CD4-positive, alpha-beta T cell treated with Interleukin-10 for 1 hour (primary cell): Measurements from ENCODE around the gene VPS4B.

Experiments used
- DNase-seq: peaks from one replicate; pipeline ENCODE4 v3.0.0-alpha.2; 2020

VPS4B gene

DNA sequence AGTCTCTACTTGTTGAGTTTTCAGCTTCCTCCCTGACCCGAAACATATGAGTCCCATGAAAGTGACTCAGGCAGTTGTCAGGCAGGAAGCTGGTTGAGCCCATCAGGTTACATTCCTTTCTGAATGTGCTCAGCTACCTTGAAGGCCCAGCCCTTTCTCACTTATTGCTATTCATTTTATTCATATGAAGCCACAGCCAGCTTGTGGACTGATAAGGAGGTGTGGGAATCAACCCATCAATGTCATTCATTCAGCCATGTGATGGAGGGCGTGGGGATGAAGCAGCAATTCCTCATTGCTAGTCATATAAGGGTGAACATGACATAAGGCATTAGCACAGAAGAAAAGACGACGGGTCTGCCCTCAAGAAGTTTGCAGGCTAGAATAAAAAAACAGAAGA, 5.3 kb upstream of the VPS4B start:
- DNase-seq: no peak

DNA sequence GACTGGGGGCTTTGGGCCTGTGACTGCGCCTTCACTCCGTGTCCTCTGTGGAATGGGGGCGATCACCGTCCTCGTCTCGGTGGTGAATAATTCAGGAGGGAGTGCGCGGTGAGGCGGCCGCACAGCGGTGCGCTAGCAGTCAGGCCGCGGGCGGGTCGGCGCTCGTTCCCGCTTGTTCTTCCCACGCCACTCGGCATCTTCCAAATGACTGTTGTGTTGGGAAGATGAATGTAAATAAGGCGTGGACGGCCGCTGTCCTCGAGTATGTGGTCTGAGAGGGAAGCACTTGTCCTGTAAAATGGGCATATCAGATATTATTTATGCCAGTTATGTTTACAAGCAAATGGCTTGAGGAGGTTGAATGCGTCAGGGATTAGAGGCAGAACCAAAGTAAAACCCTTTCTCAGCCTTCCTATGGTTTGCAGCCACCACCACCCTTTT, 608 bp upstream of the VPS4B start:
- no peak for DNase-seq

DNA sequence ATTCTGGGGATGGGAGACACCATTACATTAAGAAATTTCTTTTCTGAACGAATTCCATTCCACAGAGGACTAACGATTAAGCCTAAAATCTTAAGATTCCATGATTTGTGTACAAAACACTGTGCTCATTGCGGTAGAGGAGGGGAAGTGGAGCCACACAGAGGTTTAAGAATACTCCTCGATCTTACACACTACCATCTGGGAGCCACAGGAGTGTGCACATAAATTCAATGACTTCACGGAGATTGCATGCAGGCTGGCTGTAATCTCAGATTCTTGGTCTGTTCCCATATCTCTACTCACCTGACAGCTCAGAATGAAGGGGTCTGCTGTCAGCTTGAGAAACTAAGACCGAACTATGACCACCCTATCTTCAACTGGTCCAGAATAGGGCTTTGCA, 762 bp downstream of the VPS4B start:
- DNase-seq: no peak

DNA sequence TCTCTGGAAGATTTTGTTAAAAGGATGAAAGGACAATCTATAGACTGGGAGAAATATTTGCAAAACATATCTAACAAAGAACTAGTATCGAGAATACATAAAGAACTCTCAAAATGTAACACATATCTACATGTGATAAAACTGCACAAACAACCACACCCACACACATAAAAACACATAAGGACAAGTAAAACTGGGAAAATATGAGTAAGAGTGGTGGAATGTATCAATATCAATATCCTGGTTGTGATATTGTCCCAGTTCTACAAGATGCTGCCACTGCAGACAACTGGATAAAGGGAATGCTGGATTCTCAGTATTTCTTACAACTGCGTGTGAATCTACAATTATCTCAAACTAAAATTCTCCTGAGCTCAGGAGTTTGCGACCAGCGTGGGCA, 9.3 kb downstream of the VPS4B start:
- DNase-seq: no peak

DNA sequence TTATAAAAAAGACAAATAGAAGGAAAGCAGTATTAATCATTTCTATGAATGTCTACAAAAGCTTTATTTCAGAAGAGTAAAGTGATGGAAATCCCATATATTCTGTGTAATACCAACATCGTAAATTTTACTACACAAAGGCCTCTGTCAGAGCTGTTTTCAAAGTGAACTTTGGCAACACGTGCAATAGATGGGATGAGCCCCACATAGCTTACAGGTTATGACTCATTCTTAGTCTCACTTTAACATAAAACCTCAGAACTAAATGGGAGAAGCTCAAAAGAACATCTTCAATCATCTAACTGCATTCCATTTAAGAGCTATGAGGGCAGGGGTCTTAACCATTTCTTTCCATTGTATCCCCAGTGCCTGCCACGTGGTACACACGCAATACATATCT, 11.5 kb downstream of the VPS4B start:
- no peak for DNase-seq

DNA sequence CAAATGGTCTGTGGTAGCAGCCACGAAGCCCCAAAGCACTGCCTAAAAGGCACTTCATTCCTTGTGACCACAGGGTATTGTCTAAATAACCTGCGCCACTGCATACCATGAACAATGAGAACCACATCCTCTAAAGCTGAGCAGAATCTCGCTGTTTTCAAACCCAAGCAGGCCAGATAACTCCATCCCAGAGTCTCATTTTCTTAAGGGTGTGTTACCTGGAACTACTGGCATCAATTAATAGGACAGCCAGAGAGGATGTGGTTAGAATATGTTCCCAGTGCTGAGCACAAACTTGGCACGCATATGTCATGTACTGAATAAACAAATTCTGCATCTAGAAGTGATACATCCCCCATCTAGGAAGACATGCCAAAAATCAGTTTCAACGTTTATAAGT, 13.0 kb downstream of the VPS4B start:
- peak; percentile 15 for DNase-seq

DNA sequence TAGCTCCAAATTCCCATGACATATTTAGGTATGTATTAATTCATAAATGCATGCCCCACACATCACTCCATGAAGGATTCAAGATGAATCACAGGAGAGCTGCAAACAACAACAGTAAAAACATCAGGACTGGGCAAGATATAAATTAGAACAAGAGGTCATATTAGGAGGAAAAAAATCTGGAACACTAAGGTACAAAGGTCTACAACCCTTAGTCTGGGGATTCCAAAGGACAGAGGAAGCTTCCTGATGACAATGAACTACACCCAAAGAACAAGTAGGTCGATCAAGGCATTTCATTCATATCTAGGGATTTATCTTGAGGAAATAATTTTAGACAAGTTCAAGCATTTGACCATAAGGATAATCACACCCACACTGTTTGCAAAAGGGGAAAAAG, 14.5 kb downstream of the VPS4B start:
- DNase-seq: no peak

DNA sequence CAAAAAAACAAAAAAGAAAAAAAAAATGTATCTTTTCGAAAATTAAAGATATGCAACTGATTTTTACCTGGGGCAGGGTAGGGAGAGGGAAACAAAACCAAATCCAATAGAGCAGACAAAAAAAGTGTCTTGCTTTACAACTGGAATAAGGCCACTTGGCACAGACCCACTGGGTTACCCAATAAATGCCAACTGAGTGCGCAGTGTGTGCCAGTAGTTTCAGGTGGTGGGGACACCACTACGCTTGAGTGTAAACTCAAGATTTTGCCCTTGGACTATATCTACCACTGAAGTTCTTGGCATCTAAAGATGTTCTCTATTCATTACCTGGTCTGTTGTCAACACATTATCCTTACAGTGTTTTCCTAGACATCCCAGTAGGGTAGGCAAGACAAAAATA, 16.3 kb downstream of the VPS4B start:
- no peak for DNase-seq

DNA sequence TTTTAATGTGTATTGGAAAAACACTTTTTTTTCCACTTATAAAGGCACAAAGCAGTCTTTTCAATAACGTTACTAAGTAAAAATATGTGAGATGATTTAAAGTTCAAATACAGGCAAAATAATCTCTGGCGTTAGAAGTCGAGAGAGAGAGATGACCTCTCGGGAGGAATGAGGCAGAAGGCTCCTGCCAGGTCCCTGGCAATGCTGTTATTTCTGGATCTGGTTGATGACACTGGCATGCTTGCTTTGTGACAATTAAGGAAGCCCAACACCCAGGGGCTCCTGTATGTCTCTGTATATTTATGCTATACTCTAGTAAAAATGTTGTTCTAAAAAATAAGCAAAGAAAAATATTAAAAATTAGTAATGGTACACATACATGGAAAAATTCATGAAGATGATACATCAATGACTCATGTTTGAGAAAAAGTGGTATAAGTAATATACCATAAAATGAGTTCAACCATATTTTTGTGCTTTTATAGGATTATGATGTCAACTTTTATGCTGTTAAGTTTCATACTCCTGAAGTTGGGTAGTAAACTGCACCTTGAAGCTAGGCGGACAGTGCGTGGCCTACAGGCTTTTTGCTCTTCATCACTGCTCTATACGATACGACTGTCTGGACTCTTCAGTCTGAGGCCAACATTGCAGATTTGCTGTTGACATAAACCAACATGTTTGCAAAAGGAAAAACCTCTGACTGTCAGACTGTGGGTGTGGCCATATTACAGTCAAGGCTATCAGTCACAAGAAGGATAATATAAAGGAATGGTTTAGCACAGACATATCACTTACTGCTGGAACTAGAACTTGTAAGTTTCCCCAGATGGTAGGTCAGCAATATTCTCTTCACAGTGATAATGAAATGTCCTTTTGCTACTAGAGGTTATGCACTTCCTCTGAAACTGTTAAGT, 19.8 kb downstream of the VPS4B start:
- no peak for DNase-seq

DNA sequence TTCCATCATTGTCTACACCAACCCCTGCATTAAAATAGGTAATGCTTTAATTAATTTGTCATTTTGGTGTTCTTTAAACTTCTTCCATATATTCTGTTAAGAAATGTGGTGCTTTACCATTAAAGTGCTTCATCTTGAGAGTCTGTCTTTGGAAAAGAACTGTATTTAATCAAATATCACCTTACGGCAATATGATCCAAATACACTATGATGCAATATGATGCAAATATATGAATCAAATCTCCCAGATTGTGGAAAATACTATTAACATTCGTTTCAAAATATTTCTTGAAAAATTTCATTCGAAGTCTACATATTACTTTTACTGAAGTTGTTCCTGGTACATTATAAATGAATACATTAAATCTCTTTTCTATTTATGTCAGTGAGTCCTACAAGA, 23.0 kb downstream of the VPS4B start:
- no peak for DNase-seq

DNA sequence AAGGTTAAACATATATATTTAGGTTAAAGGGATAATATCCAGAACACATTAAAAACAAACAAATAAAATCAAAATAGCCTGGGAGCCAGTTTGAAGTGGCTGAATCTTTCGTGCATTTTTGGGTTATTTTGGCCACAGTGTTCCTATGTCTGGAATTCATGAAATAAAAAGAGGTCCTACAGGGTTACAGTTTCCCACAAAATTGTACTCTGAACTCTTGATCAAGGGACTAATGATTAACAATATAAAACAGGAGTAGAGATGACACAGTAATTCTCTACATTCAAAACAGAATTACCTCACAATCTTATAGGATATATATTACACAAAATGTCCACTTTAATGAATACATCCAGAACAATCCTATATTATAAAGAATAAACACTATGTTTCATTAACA, 24.9 kb downstream of the VPS4B start:
- DNase-seq: no peak

DNA sequence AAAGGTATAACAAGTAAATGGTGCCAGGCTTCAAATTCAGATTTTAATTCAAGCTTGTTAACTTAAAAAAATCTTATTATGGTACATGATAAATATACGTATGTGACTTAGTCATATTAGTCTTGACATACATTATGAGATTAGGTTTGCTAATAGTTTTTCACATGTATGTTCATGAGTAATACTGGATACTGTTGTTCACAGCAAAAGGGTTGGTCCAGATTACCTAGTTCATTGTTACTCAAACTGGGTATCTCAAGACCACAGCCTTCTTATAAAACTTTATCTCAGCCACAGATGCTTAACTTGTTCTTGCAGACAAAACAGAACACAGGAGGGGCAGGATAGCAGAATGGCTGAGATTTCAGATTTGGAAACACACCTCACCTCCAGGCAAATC, 26.8 kb downstream of the VPS4B start:
- no peak for DNase-seq

DNA sequence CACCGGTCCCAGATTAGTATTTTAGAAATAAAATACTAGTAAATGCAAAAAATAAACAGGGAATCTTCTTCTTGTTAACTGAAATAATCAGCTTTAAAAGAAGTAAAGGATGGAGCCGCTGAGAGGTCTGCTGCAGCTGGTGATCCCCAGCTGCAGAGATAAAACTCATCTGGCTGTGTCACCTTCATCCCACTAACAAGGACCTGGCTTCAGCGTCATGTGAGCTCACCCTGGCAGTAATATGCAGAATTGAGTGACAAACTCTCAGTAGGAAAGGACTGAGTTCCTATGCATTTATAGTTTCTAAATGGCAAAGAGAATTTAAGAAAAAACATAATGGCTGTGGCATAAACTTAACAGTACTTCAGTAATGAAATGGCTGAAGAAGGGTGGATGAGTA, 27.3 kb downstream of the VPS4B start:
- no peak for DNase-seq

DNA sequence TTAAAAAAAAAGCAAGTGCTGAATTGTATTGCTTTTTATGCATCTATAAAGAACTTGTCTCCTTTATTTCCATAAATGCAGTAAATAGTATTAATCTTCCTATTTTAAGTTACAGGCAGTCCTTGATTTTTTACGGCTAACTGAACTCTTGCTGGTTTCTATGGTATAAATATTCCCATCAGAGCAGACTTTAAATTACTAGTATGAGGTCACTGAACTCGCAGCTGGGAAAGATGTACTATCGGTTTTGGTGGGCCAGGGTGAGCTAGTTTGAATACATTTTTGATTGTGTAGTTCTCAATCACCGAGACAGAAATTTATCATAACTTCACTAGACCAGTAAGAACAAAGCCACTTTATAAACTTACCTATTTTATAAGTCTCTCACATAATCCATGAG, 34.4 kb downstream of the VPS4B start:
- DNase-seq: no peak

DNA sequence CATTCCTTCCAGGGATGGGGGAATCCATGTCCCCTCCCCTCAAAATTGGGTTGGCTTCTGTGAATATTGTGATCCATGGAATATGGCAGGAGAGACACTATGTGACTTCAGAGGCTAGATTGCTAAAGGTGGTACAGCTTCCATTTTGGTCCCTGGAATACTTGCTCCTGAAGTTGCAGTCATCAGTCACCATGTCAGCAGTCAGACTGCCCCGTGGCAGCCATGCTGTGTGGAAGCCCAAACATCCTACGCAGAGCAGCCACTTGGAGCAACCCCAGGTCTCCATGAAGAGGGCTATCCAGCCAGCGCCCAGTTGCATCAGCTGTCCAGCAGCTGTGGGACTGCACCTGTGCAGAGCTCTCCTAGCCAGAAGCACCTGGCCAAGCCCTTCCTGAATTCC, 39.4 kb downstream of the VPS4B start:
- no peak for DNase-seq

DNA sequence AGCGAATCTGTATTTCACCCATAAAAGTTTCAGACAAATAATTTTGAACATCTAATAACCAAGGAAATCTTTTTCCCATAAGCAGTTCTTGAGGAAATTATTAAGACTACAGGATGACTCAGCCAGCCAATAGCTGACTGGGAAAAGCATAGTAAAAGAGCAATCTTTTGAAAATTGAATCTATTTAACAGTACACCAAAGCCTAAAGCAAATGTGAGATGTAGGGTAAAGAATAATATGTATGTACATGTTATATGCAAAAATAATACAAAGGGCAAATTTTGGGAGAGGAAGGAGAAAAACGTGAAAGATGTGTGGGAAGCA, 42.7 kb downstream of the VPS4B start:
- no peak for DNase-seq

DNA sequence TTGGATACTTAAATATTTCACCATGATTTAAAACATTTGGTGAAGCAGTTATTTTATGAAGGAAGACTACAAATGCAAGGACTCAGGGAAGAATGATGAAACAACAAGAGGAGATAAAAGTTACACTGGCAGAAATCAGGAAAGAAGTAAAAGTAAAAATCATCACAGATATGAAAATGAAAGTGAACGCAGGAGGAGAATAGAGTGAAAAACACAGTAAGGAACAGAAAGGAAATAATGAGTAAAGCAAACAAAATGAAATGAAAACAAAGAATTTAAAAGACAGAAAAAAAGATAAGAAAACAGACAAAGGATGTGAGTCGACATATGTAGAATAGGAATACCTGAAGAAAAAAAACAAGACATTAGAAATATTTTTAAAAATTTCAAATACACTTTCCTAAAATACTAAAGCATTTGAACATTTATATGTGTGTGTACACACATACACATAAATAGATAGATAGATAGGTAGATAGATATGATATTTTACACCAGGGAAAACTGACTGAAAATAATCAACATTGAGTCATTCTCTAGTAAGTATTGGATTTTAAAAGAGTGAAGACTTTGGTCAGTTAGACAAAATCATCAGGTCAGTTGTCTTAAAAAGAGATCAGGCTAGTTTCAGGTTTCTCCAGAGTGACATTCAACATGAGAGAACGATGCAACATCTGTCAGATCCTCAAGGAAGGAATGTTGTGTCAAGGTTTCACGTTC, 43.2 kb downstream of the VPS4B start:
- no peak for DNase-seq

DNA sequence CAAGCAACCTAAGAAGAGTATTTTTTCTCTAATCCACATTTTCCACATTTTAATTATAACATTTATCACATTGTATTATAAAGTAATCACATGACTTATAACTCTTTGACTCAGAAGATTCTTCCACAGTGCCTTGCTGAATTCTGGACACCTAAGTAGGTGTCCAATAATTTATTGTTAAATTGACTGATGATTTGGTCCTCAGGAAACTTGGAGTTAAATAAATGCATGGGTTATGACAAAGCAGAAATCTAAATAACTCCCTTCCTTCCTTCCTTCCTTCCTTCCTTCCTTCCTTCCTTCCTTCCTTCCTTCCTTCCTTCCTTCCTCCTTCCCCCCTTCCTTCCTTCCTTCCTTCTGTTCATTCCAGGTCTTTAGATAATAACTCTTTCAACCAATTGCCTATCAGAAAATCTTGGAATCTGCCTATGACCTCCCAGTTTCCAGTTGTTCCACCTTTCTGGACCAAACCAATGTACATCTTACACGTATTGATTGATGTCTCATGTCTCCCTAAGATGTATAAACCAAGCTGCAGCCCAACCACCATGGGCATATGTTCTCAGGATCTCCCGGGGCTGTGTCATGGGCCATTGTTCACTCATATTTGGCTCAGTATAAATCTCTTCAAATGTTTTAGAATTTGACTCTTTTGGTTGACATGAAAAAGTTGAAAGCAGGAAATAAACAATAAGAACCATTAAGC, 44.8 kb downstream of the VPS4B start:
- no peak for DNase-seq

DNA sequence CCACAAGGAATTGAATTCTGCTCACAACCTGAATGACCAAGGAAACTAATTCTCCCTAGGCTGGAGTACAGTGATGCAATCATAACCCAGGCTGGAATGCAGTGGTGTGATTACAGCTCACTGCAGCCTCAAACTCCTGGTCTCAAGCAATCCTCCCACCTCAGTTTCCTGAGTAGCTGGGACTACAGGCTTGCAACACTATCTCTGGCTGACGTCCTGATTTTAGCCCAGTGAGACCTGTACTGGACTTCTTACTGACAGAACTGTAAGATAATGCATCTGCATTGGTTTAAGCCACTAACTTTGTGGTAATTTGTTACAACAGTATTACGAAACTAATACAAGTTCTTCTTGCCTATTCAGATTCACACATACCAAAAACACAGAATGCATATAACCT, 45.7 kb downstream of the VPS4B start:
- no peak for DNase-seq

DNA sequence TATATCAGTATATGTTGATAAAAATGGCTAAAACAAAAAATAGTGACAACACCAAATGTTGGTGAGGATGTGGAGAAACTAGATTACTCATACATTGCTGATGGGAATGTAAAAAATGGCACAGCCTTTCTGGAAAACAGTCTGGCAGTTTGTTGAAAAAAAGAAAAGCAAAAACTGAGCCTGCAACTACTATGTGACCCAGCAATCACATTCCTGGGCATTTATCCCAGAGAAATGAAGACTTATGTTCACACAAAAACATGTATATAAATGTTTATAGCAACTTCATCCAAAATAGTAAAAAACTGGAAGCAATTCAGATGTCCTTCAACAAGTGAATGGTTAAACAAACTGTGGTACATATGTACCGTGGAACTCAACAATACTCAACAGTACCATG, 47.7 kb downstream of the VPS4B start:
- no peak for DNase-seq

DNA sequence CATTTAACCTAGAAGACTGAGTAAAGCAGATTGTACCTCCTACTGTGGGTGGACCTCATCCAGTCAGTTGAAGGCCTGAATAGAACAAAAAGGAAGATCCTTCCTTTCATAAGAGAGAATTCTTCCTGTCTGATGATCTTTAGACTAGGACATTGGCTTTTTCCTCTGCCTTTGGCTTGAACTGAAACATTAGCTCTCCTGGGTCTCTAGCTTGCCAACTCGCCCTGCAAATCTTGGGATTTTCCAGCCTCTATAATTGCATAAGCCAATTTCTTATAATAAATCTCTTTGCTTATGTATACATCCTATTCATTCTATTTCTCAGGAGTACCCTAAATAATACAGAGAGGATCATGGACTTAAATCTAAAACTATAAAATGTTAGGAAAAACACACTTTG, 49.1 kb downstream of the VPS4B start:
- no peak for DNase-seq

DNA sequence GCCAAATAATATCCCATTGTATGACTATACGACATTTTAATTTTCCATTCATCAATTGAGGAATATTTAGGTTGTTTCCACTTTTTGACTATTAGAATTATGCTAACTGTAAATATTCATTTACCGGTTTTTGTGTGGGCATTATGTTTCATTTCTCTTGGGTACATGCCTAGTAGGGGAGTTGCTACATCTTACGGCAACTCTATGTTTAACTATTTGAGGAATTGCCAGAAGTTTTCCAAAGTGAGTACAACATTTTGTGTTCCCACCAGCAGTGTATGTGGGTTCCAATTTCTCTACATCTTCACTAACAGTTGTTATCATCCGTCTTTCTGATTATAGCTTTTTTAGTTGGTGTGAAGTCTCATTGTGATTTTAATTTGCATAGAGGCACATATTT, 53.7 kb downstream of the VPS4B start:
- DNase-seq: no peak

DNA sequence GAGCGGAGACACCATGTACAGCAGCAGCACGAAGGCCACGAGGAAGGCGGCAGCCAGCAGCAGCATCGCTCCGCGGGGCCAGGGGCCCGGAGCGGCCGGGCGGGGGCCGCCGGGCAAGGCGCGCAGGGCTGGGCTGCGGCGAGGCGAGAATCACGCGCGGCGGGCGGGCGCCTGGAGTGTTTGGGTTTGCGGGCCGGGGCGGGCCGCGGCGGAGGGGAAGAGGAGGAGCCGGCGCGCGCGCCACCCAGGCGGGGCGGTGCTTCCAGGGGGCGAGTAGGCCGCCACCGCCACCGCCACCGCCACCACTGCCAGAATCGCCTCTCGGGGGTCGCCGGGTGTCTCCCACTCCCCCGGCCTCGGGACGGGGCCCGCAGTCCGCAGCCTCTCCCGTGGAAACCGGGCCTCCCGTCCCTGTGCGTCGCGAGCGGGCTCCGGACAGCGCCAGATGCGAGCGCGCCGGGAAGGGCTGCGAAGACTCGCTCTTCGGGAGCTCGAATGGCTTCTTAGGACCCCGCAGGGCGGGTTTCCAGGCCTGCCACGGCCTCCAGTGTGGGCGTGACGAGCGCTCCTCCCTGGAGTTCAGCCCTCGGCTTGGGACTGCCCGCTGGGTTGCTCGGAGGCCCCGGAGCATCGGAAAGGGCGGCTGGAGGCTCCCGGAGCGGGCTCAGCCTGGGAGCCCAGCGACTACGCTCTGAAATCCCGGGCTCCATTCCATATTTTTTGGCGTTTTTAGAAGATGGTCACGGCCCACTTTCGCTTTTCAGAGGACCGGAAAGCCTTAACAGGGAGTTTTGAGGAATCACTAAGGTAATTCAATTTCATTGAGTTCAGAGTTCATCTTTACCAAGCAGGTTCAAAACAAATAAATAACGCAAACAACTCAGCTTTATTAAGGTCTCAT, 55.0 kb downstream of the VPS4B start, which contains the start of gene KDSR:
Gene KDSR (minus strand): TSS at position 154 of the 901 bp plus-strand sequence. CDS start 88 bp downstream, at position 66.
- DNase-seq: peak; percentile 82
